ENCODE data around the gene KDM2B.

GRCh38 chr12:121614872-121615467 lies 34.1 kb upstream of the KDM2B start:
- TF ChIP-seq CTCF (optimal IDR thresholded peaks at IDR 0.05 in 1 of 3, IDR thresholded peaks at IDR 0.05 in 1 of 3, conservative IDR thresholded peaks at IDR 0.05 in 1 of 3; ENCODE audit: extremely low read depth in 1 of 3, insufficient read depth in 2 of 3, low read length in 3 of 3) (no peak), EZH2 (IDR thresholded peaks at IDR 0.05; ENCODE audit: low read length) (no peak)

Measured in keratinocyte (primary cell).